ENCODE data around the gene COQ3.

COQ3 gene, protein sequence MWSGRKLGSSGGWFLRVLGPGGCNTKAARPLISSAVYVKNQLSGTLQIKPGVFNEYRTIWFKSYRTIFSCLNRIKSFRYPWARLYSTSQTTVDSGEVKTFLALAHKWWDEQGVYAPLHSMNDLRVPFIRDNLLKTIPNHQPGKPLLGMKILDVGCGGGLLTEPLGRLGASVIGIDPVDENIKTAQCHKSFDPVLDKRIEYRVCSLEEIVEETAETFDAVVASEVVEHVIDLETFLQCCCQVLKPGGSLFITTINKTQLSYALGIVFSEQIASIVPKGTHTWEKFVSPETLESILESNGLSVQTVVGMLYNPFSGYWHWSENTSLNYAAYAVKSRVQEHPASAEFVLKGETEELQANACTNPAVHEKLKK

DNA sequence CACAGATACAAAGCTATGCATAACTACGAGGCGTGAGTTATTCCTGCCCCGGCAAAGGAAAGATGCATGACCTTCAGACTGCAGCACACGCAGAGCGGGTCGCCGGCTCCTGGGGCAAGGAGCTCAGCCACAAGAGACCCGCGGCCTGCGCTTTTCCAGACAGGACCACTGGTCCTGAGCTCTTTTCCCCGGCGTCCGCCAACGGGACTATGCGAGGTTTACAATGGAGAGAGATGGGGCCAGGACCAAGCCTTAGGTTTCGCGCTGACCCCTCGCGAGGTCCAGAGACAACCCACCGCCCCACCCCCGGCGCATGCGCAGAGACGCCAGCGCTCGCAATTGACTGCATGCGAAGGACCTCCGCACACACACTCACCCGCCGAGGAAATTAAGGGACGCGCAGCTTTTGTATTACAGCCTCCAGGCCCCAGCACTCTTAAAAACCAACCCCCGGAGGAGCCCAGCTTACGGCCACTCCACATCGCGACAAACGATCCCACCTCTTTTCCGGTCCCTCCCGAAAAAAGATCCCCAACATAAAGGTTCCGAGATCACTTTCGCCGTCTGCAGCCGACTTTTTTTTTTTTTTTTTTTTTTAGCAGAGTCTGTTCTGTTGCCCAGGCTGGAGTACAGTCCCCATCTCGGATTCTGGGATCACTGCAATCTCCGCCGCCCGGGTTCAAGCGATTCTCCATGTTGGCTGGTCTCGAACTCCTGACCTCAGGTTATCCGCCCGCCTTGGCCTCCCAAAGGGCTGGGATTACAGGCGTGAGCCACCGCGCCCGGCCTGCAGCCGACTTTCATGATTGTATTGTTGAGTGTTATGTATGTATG is at the start of gene COQ3:
TSS of gene COQ3 (minus strand) at position 498 of the 834 bp plus-strand sequence. CDS start at position 482, 16 bp downstream.
- no peaks in the 10 kb centered on the region for H3K9me3 Mint-ChIP-seq
- H3K4me1 Mint-ChIP-seq: peaks cover 11% of the 10 kb centered on the region
- DNase-seq (ENCODE audit: low spot score in 2 of 2) (peak; percentile 61 to 89), ATAC-seq (peak; percentile 87)
- H3K36me3 Mint-ChIP-seq: peaks cover 35% of the 10 kb centered on the region
- H3K4me3 Mint-ChIP-seq: peak within 1 kb of the TSS; percentile 88
- H3K27ac Mint-ChIP-seq: peak within 1 kb of the TSS; percentile 96

DNA sequence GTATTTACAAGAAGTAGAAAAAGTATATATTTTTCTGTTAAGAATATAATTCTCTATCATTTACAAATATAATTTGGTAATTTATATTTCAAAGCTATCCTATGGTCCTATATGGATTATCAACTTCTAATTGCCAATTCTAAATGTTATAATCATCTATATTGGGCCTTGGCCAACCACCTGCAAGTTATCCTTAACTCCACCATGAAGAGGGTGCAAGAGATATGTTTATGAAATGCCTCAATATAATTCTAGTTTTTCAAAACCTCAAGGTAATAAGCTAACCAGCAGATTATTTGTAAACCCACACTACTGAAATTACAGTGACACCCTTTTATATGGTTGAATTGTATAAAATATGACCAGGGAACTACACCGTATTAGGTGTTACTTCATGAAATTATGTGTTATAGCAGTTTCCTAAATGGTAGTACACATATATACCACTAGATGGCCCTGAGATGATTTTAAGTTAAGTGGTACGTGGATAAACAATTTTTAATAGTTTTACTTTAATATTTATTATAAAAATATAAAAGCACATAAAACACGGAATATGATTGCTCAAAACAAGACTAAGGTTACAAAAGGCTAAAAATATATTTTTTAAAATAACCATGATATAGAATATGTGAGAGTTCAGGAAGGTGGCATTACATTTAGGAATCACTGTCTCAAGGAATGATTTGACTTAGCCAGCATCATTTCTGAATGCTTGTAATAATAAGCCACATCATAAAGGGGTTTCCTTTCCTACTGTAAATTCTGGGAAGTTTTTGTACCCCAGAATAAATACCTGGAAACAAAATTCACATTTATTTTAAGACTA is 40.9 kb upstream of the COQ3 start:
- no peak for ATAC-seq
- DNase-seq (ENCODE audit: low spot score in 2 of 2): no peak
- Mint-ChIP-seq H3K36me3 (peaks cover 43% of the 10 kb centered on the region), H3K9me3 (no peaks in the 10 kb centered on the region), H3K27ac (no peak overlapping the region), H3K4me1 (no peaks in the 10 kb centered on the region), H3K4me3 (no peak overlapping the region)

DNA sequence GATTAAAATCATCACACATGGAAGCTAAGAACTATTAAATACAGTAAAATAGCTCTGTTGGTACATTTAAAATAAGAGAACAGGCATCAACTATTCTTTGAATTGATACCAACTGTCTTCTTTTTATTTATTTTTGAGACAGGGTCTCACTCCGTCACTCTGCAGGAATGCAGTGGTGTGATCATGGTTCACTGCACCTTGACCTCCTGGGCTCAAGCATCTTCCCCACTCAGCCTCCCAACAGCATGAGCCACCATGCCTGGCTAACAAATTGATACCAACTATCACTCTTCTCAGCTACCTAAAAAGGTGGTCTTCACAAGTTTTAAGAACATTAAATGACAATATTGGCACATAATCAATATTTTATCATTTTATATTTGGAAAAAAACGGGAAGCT is 38.9 kb upstream of the COQ3 start:
- Mint-ChIP-seq H3K4me3 (no peak overlapping the region), H3K4me1 (peaks cover 2% of the 10 kb centered on the region), H3K27ac (no peak overlapping the region)

DNA sequence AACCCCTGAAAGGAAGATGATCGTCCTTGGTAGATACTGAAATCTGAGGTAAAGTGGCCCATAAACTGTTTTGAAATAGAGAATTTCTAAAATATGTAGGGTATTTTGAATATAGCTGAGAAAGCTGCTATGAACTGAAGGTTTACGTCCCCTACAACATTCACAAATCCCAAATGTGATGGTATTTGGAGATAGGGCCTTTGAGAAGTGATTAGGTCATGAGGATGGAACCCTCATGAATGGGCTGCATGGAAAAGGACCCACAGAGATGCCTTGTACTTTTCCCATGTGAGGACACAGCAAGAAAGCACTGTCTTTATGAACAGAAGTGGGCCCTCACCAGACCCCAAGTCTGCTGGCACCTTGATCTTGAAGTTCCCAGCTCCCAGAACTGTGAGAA is 37.9 kb upstream of the COQ3 start:
- Mint-ChIP-seq H3K4me3 (no peak overlapping the region), H3K27ac (no peak overlapping the region), H3K4me1 (peaks cover 10% of the 10 kb centered on the region), H3K9me3 (no peaks in the 10 kb centered on the region), H3K36me3 (peaks cover 39% of the 10 kb centered on the region)
- no peak for DNase-seq (ENCODE audit: low spot score in 2 of 2)
- ATAC-seq: no peak

More for the DNA sequence above, 38.9 kb upstream of the COQ3 start:
- Mint-ChIP-seq H3K36me3 (peaks cover 45% of the 10 kb centered on the region), H3K9me3 (no peaks in the 10 kb centered on the region)
- no peak for ATAC-seq
- no peak for DNase-seq (ENCODE audit: low spot score in 2 of 2)

DNA sequence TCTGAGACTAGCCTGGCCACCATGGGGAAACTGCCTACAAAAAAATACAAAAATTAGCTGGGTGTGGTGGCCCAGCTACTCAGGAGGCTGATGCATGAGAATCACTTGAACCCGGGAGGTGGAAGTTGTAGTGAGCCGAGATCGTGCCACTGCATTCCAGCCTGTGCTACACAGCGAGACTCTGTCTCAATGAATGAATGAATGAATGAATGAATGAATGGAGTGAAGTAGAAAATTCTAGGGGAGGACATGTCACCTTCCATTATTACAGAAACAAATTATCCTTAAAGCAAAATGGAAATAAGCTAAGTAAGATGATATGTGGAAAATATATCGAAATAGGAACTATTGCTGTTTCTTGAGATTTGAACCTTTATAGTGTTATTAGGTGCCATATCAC is 34.0 kb upstream of the COQ3 start:
- H3K4me3 Mint-ChIP-seq: no peak overlapping the region
- no peak overlapping the region for H3K27ac Mint-ChIP-seq
- H3K36me3 Mint-ChIP-seq: peaks cover 54% of the 10 kb centered on the region

DNA sequence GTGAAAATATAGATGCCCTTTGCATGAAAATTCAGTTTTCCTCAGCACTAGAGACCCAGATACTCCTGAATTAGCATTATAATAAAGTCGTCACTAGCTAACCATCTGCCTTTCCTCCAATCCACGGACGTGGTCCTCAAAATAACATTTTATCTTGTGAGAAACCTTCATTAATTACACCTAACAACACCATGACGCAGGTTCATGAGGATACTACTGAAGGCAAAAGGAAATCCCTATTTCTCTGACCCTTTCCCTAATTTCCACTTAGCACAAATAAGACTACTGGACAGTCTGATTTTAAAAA is 32.4 kb upstream of the COQ3 start:
- Mint-ChIP-seq H3K36me3 (peaks cover 65% of the 10 kb centered on the region), H3K27ac (peak overlapping the region; percentile 99), H3K4me1 (peaks cover 39% of the 10 kb centered on the region), H3K9me3 (no peaks in the 10 kb centered on the region), H3K4me3 (peak overlapping the region; percentile 85)
- DNase-seq (ENCODE audit: low spot score in 2 of 2) (no peak), ATAC-seq (no peak)

More for the DNA sequence above, 34.0 kb upstream of the COQ3 start:
- ATAC-seq: no peak
- H3K9me3 Mint-ChIP-seq: no peaks in the 10 kb centered on the region
- no peak for DNase-seq (ENCODE audit: low spot score in 2 of 2)
- H3K4me1 Mint-ChIP-seq: peaks cover 24% of the 10 kb centered on the region

DNA sequence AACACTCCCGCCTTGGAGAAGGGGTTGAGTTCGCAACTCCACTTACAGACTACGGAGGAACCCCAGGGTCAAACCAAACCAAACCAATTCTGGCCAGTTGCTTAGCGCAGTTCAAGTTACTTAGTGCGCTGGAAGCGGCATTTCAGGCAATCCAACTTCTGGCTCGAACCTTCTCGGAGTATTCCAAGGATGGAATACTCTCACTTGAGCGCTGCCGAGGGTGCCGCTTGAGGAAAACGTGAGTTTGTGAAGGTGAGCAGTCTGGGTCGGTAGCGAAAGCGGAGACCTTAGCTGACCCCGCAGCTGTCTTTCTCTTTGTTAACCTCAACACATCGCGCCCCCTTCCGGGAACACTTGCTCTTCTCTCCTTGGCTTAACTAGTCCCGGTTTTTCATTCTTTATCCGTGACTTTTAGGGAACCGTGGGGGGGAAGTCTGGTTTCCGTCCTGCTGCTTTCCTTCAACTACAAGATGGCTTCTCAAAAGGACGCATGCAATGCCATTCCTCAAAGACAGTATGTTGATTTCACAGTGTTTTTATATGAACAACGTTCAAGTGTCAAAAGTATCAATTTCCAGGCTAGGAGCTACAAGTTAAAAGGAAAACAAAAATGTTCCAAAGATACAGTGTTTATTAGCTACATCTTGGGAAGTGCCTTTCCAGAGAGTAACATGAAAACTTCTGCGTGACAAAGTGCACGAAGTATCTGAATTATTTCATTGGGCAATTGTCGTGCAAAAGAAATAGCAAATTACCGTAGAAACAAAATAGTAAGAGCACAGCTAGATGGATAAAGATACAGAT is 31.9 kb upstream of the COQ3 start:
- Mint-ChIP-seq H3K27ac (peak overlapping the region; percentile 99), H3K36me3 (peaks cover 65% of the 10 kb centered on the region), H3K9me3 (no peaks in the 10 kb centered on the region), H3K4me3 (peak overlapping the region; percentile 85), H3K4me1 (peaks cover 45% of the 10 kb centered on the region)
- DNase-seq (ENCODE audit: low spot score in 2 of 2) (peak; percentile 38 to 83), ATAC-seq (peak; percentile 66)

DNA sequence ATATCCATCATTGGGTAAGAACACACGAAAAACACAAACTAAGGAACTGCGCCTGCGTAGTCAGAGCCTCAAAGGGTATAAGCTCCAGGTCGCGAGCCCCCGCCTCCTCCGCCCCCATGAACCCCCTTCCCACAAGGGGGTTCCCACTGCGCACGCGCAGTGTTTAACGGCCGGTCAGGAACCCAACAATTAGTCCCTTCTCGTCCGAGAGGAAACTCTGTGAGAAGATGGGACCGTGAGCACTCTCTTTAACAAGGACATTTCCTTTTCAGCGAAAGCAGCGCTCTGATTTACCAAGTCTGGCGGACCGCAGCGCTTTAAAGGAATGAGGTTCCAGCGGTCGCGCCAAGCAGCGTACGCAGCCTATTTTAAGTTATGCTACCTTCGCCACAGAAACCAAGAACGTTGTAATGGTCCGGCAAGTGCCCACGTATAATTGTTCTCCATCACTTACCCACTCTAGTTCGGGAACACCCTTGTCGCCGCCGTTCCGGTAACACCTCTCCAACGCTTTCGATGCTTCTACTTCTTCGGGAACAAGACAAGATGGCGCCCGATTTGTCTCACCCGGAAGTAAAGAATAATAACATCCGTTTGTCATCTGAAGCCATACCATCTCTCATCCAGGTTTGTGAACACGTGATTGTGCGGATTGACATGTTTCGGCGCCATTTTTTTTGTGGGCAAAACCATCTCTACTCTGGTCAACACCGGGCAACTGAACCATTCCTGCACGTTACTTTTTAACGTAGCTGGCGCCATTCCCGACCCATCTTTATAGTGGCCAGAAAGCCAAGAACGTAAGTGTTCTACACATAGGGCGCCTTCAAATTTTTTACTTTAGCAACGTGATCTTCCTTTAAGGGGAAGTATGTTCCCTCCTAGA is 31.0 kb upstream of the COQ3 start, which contains the start of gene PNISR:
TSS of gene PNISR (minus strand) at position 548 of the 886 bp plus-strand sequence. CDS start 10,649 bp downstream, outside the sequence.
- Mint-ChIP-seq H3K27ac (peak within 1 kb of the TSS; percentile 99), H3K4me1 (peaks cover 52% of the 10 kb centered on the region), H3K4me3 (peak within 1 kb of the TSS; percentile 85), H3K9me3 (no peaks in the 10 kb centered on the region), H3K36me3 (peaks cover 65% of the 10 kb centered on the region)
- ATAC-seq (peak; percentile 94), DNase-seq (ENCODE audit: low spot score in 2 of 2) (peak; percentile 75 to 92)

DNA sequence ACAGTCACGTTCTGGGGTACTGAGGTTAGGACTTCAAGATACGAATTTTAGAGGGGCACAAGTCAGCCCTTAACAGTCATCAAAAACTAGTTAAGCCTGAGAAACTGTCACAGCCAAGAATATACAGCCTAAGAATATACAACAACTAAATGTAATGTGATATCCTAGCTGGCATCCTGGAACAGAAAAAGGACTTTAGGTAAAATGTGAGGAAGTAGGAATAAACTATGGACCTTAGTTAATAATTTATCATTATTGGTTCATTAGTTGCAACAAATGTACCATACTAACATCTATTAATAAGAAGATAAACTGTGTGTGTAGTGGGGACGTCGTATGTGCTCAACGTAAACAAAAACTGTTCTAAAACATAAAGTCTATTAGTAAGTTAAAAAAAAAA is 30.0 kb upstream of the COQ3 start:
- ATAC-seq: no peak
- peaks cover 70% of the 10 kb centered on the region for H3K36me3 Mint-ChIP-seq
- H3K9me3 Mint-ChIP-seq: no peaks in the 10 kb centered on the region
- H3K4me3 Mint-ChIP-seq: peak overlapping the region; percentile 85
- peaks cover 55% of the 10 kb centered on the region for H3K4me1 Mint-ChIP-seq
- peak overlapping the region; percentile 99 for H3K27ac Mint-ChIP-seq
- no peak for DNase-seq (ENCODE audit: low spot score in 2 of 2)

DNA sequence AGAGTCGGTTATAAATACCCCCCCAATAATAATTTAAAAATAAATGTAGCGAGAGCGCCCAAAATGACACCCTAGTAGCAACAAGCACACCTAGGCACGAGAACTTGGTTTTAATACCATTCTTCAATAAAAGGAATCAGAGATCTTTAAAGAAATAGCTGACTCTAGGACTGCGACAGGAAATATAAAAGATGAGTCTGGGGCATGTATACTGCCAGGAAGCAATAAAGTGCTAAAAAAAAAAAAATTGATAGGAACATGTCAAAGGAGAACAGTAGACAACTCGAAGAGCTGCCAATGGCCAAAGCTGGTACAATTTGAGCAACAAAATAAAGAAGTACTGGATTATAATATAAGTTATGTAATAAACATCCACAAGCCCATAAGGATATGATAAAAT is 28.9 kb upstream of the COQ3 start:
- DNase-seq (ENCODE audit: low spot score in 2 of 2): no peak
- peaks cover 60% of the 10 kb centered on the region for H3K4me1 Mint-ChIP-seq
- H3K9me3 Mint-ChIP-seq: no peaks in the 10 kb centered on the region
- H3K4me3 Mint-ChIP-seq: peak overlapping the region; percentile 85
- ATAC-seq: no peak
- peaks cover 75% of the 10 kb centered on the region for H3K36me3 Mint-ChIP-seq
- H3K27ac Mint-ChIP-seq: no peak overlapping the region

DNA sequence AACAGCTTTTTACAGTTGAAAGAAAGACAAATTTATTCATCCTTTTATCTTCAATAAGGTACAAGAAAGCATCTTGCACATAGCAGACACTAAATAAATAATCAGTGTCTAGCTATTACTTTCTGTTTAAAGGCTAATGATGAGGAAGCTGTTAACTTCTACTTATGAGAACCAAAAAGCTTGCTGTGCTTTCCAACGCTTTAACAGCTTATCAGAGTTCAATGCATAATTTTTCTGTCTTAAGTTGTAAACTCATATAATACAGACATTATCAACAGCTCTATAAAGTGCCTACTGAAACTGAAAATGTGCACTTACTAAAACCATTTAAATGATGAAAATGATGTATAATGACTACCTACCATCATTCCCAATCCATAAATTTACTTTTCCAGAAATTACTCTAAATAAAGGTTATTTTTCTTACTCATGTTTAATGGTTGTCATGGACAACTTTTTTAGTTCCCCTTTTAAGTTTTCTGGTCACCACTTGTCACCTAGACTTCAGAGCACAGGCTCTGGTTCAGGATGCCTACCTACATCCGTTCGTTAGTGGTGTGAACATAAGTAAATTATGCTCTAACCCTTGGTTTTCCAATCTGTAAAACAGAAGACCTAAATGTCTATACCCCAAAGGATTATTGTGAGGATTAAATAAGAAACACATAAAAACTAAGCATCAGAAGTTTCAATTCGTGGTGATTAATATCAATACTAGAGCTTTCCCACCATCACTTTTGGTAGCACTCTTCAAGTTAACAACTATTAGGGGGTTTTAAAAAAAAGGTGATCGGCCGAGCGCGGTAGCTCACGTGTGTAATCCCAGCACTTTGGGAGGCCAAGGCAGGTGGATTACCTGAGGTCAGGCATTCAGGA is 23.1 kb upstream of the COQ3 start:
- ATAC-seq (peak; percentile 69), DNase-seq (ENCODE audit: low spot score in 2 of 2) (no peak)
- Mint-ChIP-seq H3K4me3 (peak overlapping the region; percentile 53), H3K9me3 (no peaks in the 10 kb centered on the region), H3K27ac (peak overlapping the region; percentile 52), H3K4me1 (peaks cover 49% of the 10 kb centered on the region), H3K36me3 (peaks cover 74% of the 10 kb centered on the region)

DNA sequence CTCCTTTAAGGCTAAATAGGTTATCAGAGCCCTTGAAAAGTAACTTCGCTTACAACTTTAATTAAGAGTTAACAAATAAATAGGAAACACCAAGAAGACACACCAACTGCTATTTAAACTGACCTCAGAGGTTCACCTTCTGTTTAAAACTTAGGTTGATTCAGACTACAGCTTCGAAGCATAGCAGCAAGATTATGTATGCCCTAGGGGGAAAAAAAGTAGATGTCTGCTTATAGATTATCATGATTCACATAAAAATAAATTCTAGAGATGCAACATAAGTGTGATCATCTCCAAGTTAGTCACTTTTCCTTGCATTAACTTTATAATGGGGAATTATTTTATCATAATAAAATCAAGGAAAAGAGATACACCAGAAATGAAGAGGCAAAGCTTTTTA is 22.2 kb upstream of the COQ3 start:
- H3K27ac Mint-ChIP-seq: no peak overlapping the region
- H3K36me3 Mint-ChIP-seq: peaks cover 74% of the 10 kb centered on the region
- H3K4me3 Mint-ChIP-seq: no peak overlapping the region
- no peak for DNase-seq (ENCODE audit: low spot score in 2 of 2)
- peaks cover 45% of the 10 kb centered on the region for H3K4me1 Mint-ChIP-seq
- no peak for ATAC-seq
- no peaks in the 10 kb centered on the region for H3K9me3 Mint-ChIP-seq

DNA sequence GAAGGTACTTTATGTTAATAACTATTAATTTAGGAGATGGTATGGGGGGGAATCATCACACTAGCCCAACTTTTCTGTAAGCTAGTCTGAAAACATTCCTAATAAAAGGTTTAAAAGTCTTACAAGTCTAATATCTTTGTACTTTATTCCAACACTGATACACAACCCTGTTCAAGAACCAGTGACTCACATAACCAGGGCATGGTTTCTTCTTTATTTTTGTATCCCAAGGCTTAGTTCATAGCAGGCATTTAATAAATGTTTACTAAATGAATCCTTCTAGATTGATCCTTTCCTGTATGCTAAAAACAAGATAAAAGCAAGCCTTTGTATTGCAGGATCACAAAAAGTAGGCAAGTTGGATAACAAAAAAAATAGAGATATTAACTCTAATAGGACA is 21.5 kb upstream of the COQ3 start:
- no peak overlapping the region for H3K4me3 Mint-ChIP-seq
- ATAC-seq (no peak), DNase-seq (ENCODE audit: low spot score in 2 of 2) (no peak)
- peaks cover 74% of the 10 kb centered on the region for H3K36me3 Mint-ChIP-seq
- H3K9me3 Mint-ChIP-seq: no peaks in the 10 kb centered on the region
- peaks cover 39% of the 10 kb centered on the region for H3K4me1 Mint-ChIP-seq
- H3K27ac Mint-ChIP-seq: no peak overlapping the region

All from stimulated activated effector memory CD8-positive, alpha-beta T cell treated with anti-CD3 and anti-CD28 coated beads, Interleukin-12 subunit alpha, Interleukin-12 subunit beta, amount 100 ng/mL, for 72 hours (primary cell).